ENCODE results near the gene TBX1.
"Not testable (repeated sequence)": the region's sequence is repeated elsewhere in the genome, so short reads cannot be mapped to it uniquely, and the experiment has no call there.

Gene TBX1

DNA sequence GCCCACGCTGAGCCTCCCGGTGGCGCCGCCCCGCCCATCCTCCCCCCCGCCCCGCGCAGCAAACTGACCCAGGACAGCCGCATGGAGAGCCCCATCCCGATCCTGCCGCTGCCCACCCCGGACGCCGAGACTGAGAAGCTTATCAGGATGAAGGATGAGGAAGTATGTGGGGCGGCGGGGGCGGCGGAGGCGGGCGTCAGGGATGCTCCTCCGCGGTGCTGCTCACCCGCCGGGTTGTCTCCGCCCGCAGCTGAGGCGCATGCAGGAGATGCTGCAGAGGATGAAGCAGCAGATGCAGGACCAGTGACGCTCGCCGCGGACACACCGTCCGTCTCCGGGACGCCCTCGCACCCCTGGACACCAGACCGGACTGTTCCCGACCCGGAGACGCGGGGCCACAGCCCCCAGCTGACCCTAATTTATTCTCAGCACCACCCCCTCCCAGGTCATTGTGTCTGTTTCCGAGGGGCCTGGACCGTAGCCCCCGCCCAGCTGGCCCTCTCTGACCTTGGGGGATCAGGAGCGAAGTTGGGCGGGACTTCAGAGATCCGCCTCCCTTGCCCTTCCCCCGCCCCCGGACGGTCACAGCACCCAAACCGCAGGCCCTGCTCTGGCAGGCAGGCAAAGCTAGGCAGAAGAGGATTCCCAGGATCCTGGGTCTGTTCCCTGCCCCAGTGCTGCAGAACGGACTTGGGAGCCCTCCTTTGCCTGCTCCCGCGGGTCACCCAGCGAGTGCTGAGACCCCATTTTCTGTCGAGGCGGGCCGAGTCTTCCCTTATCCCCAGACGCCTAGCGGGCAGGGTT, 38.2 kb upstream of the TBX1 start:
- Histone ChIP-seq H3K4me3 (replicated peaks; ENCODE audit: low read depth, low read length) (no peak overlapping the region), H3K27me3 (replicated peaks; ENCODE audit: control insufficient read depth, insufficient read depth, low read length) (peaks cover 2% of the 10 kb centered on the region), H3K36me3 (ENCODE audit: control insufficient read depth, insufficient read depth, low read length) (no peaks in the 10 kb centered on the region)
- DNase-seq (ENCODE audit: extremely low read depth, insufficient read length) = no peak
- TF ChIP-seq, protein P1, sequence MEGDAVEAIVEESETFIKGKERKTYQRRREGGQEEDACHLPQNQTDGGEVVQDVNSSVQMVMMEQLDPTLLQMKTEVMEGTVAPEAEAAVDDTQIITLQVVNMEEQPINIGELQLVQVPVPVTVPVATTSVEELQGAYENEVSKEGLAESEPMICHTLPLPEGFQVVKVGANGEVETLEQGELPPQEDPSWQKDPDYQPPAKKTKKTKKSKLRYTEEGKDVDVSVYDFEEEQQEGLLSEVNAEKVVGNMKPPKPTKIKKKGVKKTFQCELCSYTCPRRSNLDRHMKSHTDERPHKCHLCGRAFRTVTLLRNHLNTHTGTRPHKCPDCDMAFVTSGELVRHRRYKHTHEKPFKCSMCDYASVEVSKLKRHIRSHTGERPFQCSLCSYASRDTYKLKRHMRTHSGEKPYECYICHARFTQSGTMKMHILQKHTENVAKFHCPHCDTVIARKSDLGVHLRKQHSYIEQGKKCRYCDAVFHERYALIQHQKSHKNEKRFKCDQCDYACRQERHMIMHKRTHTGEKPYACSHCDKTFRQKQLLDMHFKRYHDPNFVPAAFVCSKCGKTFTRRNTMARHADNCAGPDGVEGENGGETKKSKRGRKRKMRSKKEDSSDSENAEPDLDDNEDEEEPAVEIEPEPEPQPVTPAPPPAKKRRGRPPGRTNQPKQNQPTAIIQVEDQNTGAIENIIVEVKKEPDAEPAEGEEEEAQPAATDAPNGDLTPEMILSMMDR (IDR thresholded peaks at IDR 0.05; ENCODE audit: insufficient read depth, low read length, poor library complexity, severe bottlenecking) = no peak

DNA sequence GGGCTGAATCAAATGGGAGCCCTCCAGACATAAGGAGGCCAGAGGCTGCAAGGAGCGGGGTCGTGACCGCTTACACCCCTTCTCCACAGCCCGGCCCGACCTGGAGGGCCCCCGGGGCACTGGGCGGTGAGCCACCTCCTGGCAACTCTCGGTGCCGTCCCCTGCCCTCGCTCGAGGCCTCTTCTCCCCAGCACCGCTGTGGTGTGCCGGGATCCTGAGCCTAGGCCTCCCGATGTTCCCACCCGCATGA, 37.7 kb upstream of the TBX1 start:
- TF ChIP-seq, protein P1 (IDR thresholded peaks at IDR 0.05; ENCODE audit: insufficient read depth, low read length, poor library complexity, severe bottlenecking) = no peak

DNA sequence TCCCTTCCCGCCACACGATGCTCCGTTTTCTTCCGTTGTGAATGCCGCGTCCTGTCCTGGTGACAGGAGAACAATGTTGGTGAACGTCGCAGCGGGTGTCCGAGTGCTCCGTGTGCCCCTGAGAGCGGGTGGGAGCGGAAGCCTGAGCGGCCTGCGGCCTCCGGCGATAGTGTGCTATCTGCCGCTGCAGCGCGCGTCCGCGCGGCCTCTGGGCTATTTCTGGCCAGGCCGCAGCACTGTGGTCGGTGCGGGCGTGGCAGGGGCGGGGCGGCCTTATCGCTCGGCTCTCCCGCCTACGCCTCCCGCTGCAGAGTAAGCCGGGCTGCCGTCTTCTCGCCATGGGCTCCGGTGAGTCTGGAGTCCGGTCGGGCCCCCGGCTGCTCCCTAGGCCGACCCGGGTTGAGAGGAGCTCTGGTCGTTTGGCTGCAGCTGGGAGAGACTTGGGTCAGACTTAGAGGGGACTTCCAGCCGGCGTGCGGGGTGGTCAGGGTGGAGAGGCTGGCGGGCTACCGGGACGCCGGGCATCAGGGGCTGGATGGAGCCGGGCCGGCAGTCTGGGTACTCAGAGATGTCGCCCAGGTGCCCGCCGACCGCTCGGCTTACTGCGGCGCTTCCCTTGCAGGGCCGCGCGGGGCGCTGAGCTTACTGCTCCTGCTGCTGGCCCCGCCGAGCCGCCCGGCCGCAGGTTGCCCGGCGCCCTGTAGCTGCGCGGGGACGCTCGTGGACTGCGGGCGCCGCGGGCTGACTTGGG, 37.2 kb upstream of the TBX1 start, which contains the start of gene GP1BB:
Gene GP1BB, plus strand, starts transcription at position 308 of the 751 bp plus-strand sequence. Its CDS starts 31 bp downstream, at position 339.
- Histone ChIP-seq H3K36me3 (ENCODE audit: control insufficient read depth, insufficient read depth, low read length) (no peaks in the 10 kb centered on the region), H3K4me3 (replicated peaks; ENCODE audit: low read depth, low read length) (no peak within 1 kb of the TSS), H3K27me3 (replicated peaks; ENCODE audit: control insufficient read depth, insufficient read depth, low read length) (peaks cover 2% of the 10 kb centered on the region)
- TF ChIP-seq, protein P1 (IDR thresholded peaks at IDR 0.05; ENCODE audit: insufficient read depth, low read length, poor library complexity, severe bottlenecking) = peak; percentile 10
- DNase-seq (ENCODE audit: extremely low read depth, insufficient read length) = peak; percentile 40

More for the DNA sequence above, 37.7 kb upstream of the TBX1 start:
- peaks cover 2% of the 10 kb centered on the region for H3K27me3 ChIP-seq (replicated peaks; ENCODE audit: control insufficient read depth, insufficient read depth, low read length)
- no peaks in the 10 kb centered on the region for H3K36me3 ChIP-seq (ENCODE audit: control insufficient read depth, insufficient read depth, low read length)
- no peak overlapping the region for H3K4me3 ChIP-seq (replicated peaks; ENCODE audit: low read depth, low read length)
- no peak for DNase-seq (ENCODE audit: extremely low read depth, insufficient read length)

DNA sequence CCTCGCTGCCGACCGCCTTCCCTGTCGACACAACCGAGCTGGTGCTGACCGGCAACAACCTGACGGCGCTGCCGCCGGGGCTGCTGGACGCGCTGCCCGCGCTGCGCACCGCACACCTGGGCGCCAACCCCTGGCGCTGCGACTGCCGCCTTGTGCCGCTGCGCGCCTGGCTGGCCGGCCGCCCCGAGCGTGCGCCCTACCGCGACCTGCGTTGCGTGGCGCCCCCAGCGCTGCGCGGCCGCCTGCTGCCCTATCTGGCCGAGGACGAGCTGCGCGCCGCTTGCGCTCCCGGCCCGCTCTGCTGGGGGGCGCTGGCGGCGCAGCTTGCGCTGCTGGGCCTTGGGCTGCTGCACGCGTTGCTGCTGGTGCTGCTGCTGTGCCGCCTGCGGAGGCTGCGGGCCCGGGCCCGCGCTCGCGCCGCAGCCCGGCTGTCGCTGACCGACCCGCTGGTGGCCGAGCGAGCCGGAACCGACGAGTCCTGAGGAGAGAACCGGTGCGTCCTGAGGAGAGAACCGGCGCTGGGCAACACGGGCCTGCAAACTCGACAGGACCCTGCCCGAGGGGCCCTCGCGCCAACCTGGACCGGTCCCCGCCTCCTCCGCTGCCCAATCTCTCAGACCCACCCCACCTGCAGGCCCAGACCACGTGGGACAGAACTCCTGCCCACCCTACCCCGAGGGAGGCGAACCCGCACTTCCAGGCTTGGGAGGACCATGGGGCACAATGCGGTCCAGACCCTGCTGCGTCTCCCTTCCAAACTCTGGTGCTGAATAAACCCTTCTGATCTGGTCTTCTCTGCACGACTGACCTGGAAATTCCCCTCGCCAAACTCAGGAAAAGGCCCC, 36.4 kb upstream of the TBX1 start:
- Histone ChIP-seq H3K27me3 (replicated peaks; ENCODE audit: control insufficient read depth, insufficient read depth, low read length) (peaks cover 2% of the 10 kb centered on the region), H3K4me3 (replicated peaks; ENCODE audit: low read depth, low read length) (no peak overlapping the region), H3K36me3 (ENCODE audit: control insufficient read depth, insufficient read depth, low read length) (no peaks in the 10 kb centered on the region)
- peak; percentile 55 for DNase-seq (ENCODE audit: extremely low read depth, insufficient read length)
- TF ChIP-seq, protein P1 (IDR thresholded peaks at IDR 0.05; ENCODE audit: insufficient read depth, low read length, poor library complexity, severe bottlenecking) = no peak

DNA sequence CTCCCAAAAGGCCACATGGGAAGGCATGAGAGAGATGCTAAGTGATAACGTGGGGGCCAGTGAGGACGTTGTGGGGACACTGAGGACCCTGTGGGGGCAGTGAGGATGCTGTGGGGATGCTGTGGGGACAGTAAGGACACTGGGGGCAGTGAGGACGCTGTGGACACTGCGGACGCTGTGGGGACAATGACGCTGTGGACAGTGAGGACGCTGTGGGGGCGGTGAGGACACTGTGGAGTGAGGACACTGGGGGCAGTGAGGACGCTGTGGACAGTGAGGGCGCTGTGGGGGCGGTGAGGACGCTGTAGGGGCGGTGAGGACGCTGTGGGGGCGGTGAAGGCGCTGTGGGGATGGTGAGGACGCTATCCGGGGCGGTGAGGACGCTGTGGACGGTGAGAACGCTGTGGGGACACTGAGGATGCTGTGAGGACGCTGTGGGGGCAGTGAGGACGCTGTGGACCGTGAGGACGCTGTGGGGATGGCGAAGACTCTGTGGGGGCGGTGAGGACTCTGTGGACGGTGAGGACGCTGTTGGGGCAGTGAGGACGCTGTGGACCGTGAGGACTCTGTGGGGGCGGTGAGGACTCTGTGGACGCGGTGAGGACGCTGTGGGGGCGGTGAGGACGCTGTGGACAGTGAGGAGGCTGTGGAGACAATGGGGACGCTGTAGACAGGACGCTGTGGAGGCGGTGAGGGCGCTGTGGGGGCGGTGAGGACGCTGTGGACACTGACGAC, 35.5 kb upstream of the TBX1 start:
- no peak overlapping the region for H3K4me3 ChIP-seq (replicated peaks; ENCODE audit: low read depth, low read length)
- TF ChIP-seq, protein P1 (IDR thresholded peaks at IDR 0.05; ENCODE audit: insufficient read depth, low read length, poor library complexity, severe bottlenecking) = no peak
- no peaks in the 10 kb centered on the region; the same call in 1 of the 2 replicates for H3K27me3 ChIP-seq (replicated peaks; ENCODE audit: control insufficient read depth, insufficient read depth, low read length)

DNA sequence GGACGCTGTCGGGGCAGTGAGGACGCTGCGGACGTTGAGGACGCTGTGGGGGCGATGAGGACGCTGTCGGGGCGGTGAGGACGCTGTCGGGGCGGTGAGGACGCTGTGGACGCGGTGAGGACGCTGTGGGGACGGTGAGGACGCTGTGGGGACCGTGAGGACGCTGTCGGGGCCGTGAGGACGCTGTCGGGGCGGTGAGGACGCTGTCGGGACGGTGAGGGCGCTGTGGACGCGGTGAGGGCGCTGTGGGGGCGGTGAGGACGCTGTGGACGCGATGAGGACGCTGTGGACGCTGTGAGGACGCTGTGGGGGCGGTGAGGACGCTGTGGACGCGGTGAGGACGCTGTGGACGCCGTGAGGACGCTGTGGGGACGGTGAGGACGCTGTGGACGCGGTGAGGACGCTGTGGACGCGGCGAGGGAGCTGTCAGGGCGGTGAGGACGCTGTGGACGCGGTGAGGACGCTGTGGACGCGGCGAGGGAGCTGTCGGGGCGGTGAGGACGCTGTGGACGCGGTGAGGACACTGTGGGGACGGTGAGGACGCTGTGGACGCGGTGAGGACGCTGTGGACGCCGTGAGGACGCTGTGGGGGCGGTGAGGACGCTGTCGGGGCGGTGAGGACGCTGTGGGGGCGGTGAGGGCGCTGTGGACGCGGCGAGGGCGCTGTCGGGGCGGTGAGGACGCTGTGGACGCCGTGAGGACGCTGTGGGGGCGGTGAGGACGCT, 34.4 kb upstream of the TBX1 start:
- not testable (repeated sequence) for H3K4me3 ChIP-seq (replicated peaks; ENCODE audit: low read depth, low read length); H3K36me3 ChIP-seq (ENCODE audit: control insufficient read depth, insufficient read depth, low read length); H3K27me3 ChIP-seq (replicated peaks; ENCODE audit: control insufficient read depth, insufficient read depth, low read length); DNase-seq (ENCODE audit: extremely low read depth, insufficient read length)

More for the DNA sequence above, 35.5 kb upstream of the TBX1 start:
- H3K36me3 ChIP-seq (ENCODE audit: control insufficient read depth, insufficient read depth, low read length) = no peaks in the 10 kb centered on the region
- no peak for DNase-seq (ENCODE audit: extremely low read depth, insufficient read length)
